GM21390 (cell line): ENCODE data around the gene FOXR1.

Experiments
- ATAC-seq: cut with Tn5 transposase; IDR thresholded peaks from one replicate; pipeline ENCODE4 v1.9.1; 2021; ENCODE audit not compliant: unreplicated experiment

Gene FOXR1

GRCh38 chr11:119025099-119025473 is 53.5 kb downstream of the FOXR1 start:
- ATAC-seq: no peak

DNA sequence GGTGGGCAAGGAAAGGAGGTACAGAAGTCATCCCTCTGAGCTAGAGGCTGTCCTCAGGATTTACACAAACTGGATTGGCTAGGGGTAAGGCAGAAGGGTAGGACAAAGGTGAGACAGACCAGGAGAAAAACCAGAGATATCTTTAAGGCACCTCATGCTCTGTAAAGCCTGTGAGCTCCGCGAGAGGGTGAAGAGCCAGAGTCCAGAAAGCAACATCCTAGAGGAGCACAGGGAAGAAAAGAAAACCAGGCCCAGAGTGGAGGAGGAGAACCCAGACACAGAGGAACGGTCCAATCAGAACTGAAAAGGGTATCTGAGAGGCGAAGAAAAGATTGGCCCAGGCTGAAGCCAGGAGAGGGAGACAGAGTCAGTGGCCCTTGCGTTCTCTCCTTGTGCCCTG is 54.0 kb downstream of the FOXR1 start:
- ATAC-seq: no peak

DNA sequence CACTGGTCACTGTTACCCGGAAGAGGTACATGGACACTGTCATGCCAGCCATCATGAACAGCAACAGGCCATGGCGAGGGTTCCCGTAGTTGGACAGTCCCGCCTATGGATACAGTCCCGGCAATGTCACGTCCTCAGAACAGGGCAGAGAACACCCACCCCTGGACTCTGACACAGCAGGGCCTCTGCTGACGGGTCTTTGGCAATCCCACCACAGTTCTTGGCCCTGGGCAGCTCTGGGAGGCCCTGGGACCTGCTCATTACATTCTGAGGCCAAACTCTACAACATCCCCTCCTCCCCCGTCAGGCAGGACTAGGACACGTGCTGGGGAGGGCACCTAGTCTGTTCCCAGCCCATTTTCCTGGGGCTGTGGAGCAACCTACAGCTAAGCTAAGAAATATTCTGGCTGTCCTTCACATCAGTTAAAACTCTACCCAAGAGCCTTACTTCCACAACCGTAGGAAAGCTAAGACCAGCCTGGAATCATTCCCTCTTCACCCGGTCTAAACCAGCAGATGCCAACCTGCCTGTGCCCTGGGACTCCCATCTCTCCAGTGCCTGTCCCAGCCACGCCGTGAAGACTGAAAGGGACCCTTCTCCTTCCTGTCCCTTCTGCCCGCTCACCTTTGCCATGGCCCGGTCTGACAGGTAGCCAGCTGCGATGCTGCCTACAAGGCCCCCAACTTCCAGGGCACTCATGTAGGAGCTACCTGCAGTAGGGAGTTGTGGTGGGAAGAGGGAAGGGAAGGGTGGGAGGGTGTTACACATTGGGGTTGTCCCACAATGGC is 54.6 kb downstream of the FOXR1 start:
- no peak for ATAC-seq

- no peak for ATAC-seq
Measured at GRCh38 chr11:119026970-119027369, 55.4 kb downstream of the FOXR1 start.

- no peak for ATAC-seq
Measured at GRCh38 chr11:119027561-119028345, 56.2 kb downstream of the FOXR1 start.

DNA sequence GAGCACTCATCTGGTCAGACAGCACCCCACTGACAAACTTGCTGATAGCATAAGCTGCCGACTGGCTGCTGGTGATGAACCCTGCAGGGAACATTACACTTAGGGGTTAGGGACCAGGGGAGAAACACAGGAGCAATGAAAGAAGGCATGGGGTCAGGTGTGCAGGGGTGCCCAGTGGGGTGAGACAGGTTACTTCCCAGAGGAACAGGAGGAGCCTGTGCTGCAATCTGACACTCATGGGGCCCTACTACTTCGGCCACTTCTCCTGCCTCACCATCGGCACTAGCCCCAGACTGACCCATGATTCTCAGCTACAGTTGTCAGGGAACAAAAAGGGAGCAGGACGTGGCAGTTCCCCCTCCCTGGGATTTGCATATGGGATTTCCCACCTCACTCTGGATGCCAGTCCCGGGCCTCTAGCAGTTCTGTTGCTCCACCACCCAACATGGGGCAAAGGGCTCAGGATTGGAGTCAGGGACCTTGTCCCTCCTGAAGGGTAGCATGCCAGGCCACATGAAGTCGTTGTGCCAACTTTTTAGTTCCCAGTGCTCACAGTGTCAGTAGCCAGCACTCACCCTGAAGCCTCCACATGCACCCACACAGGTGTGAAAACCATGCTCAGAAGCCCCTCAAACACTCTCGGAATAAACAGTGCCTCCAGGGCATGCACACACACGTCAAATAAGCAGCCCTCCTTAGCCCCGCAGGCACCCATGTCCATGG is 56.9 kb downstream of the FOXR1 start:
- no peak for ATAC-seq

- ATAC-seq: no peak
Measured at GRCh38 chr11:119029069-119029339, 57.4 kb downstream of the FOXR1 start.

GRCh38 chr11:119029340-119030028 is 57.9 kb downstream of the FOXR1 start:
- no peak for ATAC-seq

DNA sequence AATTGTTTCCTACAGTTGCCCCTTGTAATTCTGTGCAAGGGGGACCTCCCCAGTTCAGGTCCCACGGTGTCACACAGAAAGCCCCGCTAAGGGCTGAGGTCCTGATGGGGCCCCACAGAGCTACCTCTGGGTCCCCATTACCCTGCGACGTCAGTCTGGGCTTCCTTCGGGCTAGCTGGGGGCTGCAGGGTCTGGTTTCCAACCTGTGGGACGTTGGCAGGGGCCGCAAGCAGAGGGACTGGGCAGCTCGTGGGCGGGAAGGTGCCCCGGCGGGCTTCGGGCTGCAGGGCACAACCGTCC is 58.4 kb downstream of the FOXR1 start:
- peak; percentile 15 for ATAC-seq

- ATAC-seq: peak; percentile 83
Measured at GRCh38 chr11:119030329-119031047, 58.9 kb downstream of the FOXR1 start, which contains the start of gene SLC37A4. TSS of gene SLC37A4 (minus strand) at chr11:119030877.
